ENCODE measurements around the gene MARCHF2.

The MARCHF2 gene

GRCh38 chr19:8483165-8483564 is 70.1 kb downstream of the MARCHF2 start:
- Histone ChIP-seq H3K27ac (no peak overlapping the region), H3K27me3 (ENCODE audit: insufficient read depth, low read depth) (no peaks in the 10 kb centered on the region), H3K4me3 (IDR thresholded peaks at IDR 0.05; ENCODE audit: insufficient read depth, low read depth, low read length) (no peak overlapping the region), H3K9ac (no peak overlapping the region), H3K36me3 (ENCODE audit: insufficient read depth) (no peaks in the 10 kb centered on the region; the same call in 1 of the 2 replicates), H3K79me2 (ENCODE audit: insufficient read depth, low read depth) (peaks cover 47% of the 10 kb centered on the region), H2AFZ (ENCODE audit: low read depth) (no peak overlapping the region), H3K4me1 (ENCODE audit: low read depth, poor library complexity, severe bottlenecking) (no peaks in the 10 kb centered on the region), H3K4me2 (no peak overlapping the region), H4K20me1 (ENCODE audit: insufficient read depth) (peaks cover 5% of the 10 kb centered on the region; the same call in 1 of the 2 replicates)
- TF ChIP-seq, protein P1, sequence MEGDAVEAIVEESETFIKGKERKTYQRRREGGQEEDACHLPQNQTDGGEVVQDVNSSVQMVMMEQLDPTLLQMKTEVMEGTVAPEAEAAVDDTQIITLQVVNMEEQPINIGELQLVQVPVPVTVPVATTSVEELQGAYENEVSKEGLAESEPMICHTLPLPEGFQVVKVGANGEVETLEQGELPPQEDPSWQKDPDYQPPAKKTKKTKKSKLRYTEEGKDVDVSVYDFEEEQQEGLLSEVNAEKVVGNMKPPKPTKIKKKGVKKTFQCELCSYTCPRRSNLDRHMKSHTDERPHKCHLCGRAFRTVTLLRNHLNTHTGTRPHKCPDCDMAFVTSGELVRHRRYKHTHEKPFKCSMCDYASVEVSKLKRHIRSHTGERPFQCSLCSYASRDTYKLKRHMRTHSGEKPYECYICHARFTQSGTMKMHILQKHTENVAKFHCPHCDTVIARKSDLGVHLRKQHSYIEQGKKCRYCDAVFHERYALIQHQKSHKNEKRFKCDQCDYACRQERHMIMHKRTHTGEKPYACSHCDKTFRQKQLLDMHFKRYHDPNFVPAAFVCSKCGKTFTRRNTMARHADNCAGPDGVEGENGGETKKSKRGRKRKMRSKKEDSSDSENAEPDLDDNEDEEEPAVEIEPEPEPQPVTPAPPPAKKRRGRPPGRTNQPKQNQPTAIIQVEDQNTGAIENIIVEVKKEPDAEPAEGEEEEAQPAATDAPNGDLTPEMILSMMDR (conservative IDR thresholded peaks at IDR 0.05; ENCODE audit: low read depth, low read length): no peak

- no peak overlapping the region for H2AFZ ChIP-seq (ENCODE audit: low read depth)
- no peaks in the 10 kb centered on the region; the same call in 1 of the 2 replicates for H3K36me3 ChIP-seq (ENCODE audit: insufficient read depth)
- H3K4me3 ChIP-seq (IDR thresholded peaks at IDR 0.05; ENCODE audit: insufficient read depth, low read depth, low read length): no peak overlapping the region
- no peaks in the 10 kb centered on the region for H3K4me1 ChIP-seq (ENCODE audit: low read depth, poor library complexity, severe bottlenecking)
- H3K4me2 ChIP-seq: no peak overlapping the region
- TF ChIP-seq, protein P1 (conservative IDR thresholded peaks at IDR 0.05; ENCODE audit: low read depth, low read length): no peak
- H3K27ac ChIP-seq: no peak overlapping the region
- H3K79me2 ChIP-seq (ENCODE audit: insufficient read depth, low read depth): peaks cover 34% of the 10 kb centered on the region
- no peak overlapping the region for H3K9ac ChIP-seq
- H3K27me3 ChIP-seq (ENCODE audit: insufficient read depth, low read depth): no peaks in the 10 kb centered on the region
- H4K20me1 ChIP-seq (ENCODE audit: insufficient read depth): peaks cover under 1% of the 10 kb centered on the region; the same call in 1 of the 2 replicates
Observed at GRCh38 chr19:8484331-8484894, 71.3 kb downstream of the MARCHF2 start.

GRCh38 chr19:8485561-8486371 is 72.7 kb downstream of the MARCHF2 start:
- Histone ChIP-seq H3K27me3 (ENCODE audit: insufficient read depth, low read depth) (no peaks in the 10 kb centered on the region), H4K20me1 (ENCODE audit: insufficient read depth) (no peaks in the 10 kb centered on the region), H3K79me2 (ENCODE audit: insufficient read depth, low read depth) (peaks cover 26% of the 10 kb centered on the region; the same call in 1 of the 2 replicates), H3K4me2 (no peak overlapping the region), H3K4me3 (IDR thresholded peaks at IDR 0.05; ENCODE audit: insufficient read depth, low read depth, low read length) (no peak overlapping the region), H2AFZ (ENCODE audit: low read depth) (no peak overlapping the region), H3K36me3 (ENCODE audit: insufficient read depth) (no peaks in the 10 kb centered on the region; the same call in 1 of the 2 replicates), H3K27ac (no peak overlapping the region), H3K4me1 (ENCODE audit: low read depth, poor library complexity, severe bottlenecking) (no peaks in the 10 kb centered on the region), H3K9ac (no peak overlapping the region)
- TF ChIP-seq, protein P1 (conservative IDR thresholded peaks at IDR 0.05; ENCODE audit: low read depth, low read length): no peak

GRCh38 chr19:8486661-8487136 is 73.6 kb downstream of the MARCHF2 start:
- no peaks in the 10 kb centered on the region for H4K20me1 ChIP-seq (ENCODE audit: insufficient read depth)

More at GRCh38 chr19:8486661-8487136, 73.6 kb downstream of the MARCHF2 start:
- Histone ChIP-seq H3K36me3 (ENCODE audit: insufficient read depth) (no peaks in the 10 kb centered on the region; the same call in 1 of the 2 replicates), H3K4me2 (no peak overlapping the region), H3K27me3 (ENCODE audit: insufficient read depth, low read depth) (no peaks in the 10 kb centered on the region), H2AFZ (ENCODE audit: low read depth) (no peak overlapping the region), H3K4me1 (ENCODE audit: low read depth, poor library complexity, severe bottlenecking) (no peaks in the 10 kb centered on the region), H3K9ac (no peak overlapping the region), H3K27ac (no peak overlapping the region), H3K79me2 (ENCODE audit: insufficient read depth, low read depth) (peaks cover 16% of the 10 kb centered on the region; the same call in 1 of the 2 replicates), H3K4me3 (IDR thresholded peaks at IDR 0.05; ENCODE audit: insufficient read depth, low read depth, low read length) (no peak overlapping the region)
- TF ChIP-seq, protein P1 (conservative IDR thresholded peaks at IDR 0.05; ENCODE audit: low read depth, low read length): no peak

All from KMS-11 (cell line).